Esophagus squamous epithelium (tissue), 5 donors: Measurements from ENCODE around the gene VPS50. TPM values are rescaled to one million over a fixed set of nuclear protein-coding genes. Genes with fewer than 3 reads are reported as not detected.

Experiments
- DNase-seq: peaks from one replicate; lab custom pipeline; 2025; lab: John Stamatoyannopoulos, UW
- H3K27ac ChIP-seq, 4 donors: fragments of 200-600 bp; sonication (generic); one replicate each; pipeline ENCODE4 v1.5.1; 2016 to 2019; ENCODE audit warnings: mild to moderate bottlenecking in 1 of 4
- H3K27me3 ChIP-seq, 4 donors: fragments of 200-600 bp; sonication (generic); 1 replicate in 3 of 4; 2 replicates in 1 of 4; pipeline versions ENCODE4 v1.5.1 to v1.6.0; 2017 to 2021; ENCODE audit warnings: antibody characterized with exemption in 1 of 4
- H3K36me3 ChIP-seq, 3 donors: fragments of 200-600 bp; sonication (generic); one replicate each; pipeline ENCODE4 v1.5.1; 2016 to 2019
- H3K4me1 ChIP-seq, 3 donors: fragments of 200-600 bp; sonication (generic); one replicate each; pipeline ENCODE4 v1.5.1; 2017 to 2019
- H3K4me3 ChIP-seq, 4 donors: fragments of 200-600 bp; sonication (generic); 1 replicate in 3 of 4; 2 replicates in 1 of 4; pipeline ENCODE4 v1.5.1; 2016 to 2019; ENCODE audit warnings: mild to moderate bottlenecking in 2 of 4, moderate library complexity in 1 of 4
- H3K9me3 ChIP-seq, 3 donors: fragments of 200-600 bp; sonication (generic); one replicate each; pipeline ENCODE4 v1.5.1; 2016 to 2019
- POLR2A ChIP-seq, 4 donors: fragments of 450-650 bp; IDR thresholded peaks; one replicate each; pipeline ENCODE4 v1.6.1; 2017; ENCODE audit warnings: antibody characterized with exemption in 4 of 4, mild to moderate bottlenecking in 4 of 4, moderate library complexity in 3 of 4
- WGBS, 2 donors: methylation state at CpG; one replicate each; pipeline ENCODE4 v1.1.5; 2018; 5-methylcytosine and 5-hydroxymethylcytosine counted together
- intact Hi-C: fragments of 100-400 bp; cut with DNase I; formaldehyde crosslinking; loops from one replicate; pipeline ENCODE4 v1.15.0; 2022
- total RNA-seq, 4 donors: library from RNA; depleted of rRNA; stranded (reverse); fragments of >200 nt; gene quantifications; one replicate each; pipeline ENCODE4 v1.1.0, GENCODE V29; 2016
- TF ChIP-seq, protein P1 (sequence below), 6 experiments: fragments of 450-650 bp in 4 of 6; fragments of 200-600 bp in 2 of 6; sonication (generic) in 2 of 6; IDR thresholded peaks; one replicate each; pipeline ENCODE4 v1.5.1; 2016 to 2019; ENCODE audit warnings: antibody characterized with exemption in 6 of 6, mild to moderate bottlenecking in 4 of 6, moderate library complexity in 4 of 6
- donor health status: DM: yes; HTN: yes; CAD: no.

Gene VPS50, protein sequence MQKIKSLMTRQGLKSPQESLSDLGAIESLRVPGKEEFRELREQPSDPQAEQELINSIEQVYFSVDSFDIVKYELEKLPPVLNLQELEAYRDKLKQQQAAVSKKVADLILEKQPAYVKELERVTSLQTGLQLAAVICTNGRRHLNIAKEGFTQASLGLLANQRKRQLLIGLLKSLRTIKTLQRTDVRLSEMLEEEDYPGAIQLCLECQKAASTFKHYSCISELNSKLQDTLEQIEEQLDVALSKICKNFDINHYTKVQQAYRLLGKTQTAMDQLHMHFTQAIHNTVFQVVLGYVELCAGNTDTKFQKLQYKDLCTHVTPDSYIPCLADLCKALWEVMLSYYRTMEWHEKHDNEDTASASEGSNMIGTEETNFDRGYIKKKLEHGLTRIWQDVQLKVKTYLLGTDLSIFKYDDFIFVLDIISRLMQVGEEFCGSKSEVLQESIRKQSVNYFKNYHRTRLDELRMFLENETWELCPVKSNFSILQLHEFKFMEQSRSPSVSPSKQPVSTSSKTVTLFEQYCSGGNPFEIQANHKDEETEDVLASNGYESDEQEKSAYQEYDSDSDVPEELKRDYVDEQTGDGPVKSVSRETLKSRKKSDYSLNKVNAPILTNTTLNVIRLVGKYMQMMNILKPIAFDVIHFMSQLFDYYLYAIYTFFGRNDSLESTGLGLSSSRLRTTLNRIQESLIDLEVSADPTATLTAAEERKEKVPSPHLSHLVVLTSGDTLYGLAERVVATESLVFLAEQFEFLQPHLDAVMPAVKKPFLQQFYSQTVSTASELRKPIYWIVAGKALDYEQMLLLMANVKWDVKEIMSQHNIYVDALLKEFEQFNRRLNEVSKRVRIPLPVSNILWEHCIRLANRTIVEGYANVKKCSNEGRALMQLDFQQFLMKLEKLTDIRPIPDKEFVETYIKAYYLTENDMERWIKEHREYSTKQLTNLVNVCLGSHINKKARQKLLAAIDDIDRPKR
- total RNA-seq = 10 to 100 TPM; 14.1 to 32.5 (median 28.1) TPM

DNA sequence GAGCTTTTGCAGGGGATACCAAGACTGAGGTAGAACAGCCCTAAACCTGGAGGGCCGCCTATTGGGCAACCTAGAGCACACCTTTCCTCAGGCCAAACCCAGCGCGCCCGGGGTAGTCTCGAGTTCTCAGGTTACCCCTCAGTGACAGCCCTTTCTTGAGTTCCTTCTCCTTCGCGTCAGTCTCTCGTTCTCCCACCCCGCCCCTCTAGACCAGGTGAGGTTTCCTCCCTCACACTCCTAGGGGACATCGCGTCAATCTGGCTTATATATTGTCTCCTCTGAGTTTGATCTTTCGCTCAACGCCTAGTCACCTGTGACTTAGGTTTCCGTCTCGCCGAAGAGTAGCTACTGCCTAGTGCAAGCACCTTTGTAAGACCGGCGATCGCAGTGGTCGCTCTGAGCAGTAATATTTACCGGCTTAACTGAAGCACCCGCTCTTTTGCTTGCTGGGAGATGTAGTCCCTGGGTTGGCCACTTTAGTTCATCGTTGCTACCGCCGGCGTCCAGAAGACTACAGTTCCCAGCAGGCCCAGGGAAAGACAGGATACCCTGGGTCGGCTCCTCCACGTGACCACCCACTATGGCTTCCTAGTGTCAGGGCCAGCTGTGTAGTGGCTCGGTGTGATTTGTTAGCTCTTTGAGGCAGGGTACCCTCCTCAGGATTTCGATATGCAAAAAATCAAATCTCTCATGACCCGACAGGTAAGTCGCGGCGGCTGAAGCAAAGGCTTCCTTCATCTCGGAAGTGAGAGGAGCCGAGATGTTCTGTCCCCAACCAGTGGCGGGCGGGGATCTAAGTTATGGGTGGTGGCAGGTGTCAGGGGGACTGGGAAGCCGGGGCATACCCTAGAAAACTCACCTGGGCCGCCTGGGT, at the start of gene VPS50:
Gene VPS50, plus strand, starts transcription at position 568 of the 874 bp plus-strand sequence. Its CDS starts 102 bp downstream, at position 670.
- Histone ChIP-seq H3K36me3 (no peaks in the 10 kb centered on the region), H3K4me3 (peak within 1 kb of the TSS; percentile 72 to 91 (median 77)), H3K9me3 (no peaks in the 10 kb centered on the region), H3K4me1 (peaks cover 4 to 20% (median 5%) of the 10 kb centered on the region in 3 donors), H3K27me3 (no peaks in the 10 kb centered on the region), H3K27ac (peak within 1 kb of the TSS; percentile 80 to 90 (median 87))
- WGBS, 2 donors = 0% methylated on average over 21 to 26 of the region's 40 CpGs
- intact Hi-C loops = no loop called here
- TF ChIP-seq, protein P1, sequence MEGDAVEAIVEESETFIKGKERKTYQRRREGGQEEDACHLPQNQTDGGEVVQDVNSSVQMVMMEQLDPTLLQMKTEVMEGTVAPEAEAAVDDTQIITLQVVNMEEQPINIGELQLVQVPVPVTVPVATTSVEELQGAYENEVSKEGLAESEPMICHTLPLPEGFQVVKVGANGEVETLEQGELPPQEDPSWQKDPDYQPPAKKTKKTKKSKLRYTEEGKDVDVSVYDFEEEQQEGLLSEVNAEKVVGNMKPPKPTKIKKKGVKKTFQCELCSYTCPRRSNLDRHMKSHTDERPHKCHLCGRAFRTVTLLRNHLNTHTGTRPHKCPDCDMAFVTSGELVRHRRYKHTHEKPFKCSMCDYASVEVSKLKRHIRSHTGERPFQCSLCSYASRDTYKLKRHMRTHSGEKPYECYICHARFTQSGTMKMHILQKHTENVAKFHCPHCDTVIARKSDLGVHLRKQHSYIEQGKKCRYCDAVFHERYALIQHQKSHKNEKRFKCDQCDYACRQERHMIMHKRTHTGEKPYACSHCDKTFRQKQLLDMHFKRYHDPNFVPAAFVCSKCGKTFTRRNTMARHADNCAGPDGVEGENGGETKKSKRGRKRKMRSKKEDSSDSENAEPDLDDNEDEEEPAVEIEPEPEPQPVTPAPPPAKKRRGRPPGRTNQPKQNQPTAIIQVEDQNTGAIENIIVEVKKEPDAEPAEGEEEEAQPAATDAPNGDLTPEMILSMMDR (IDR thresholded peaks at IDR 0.05) = peak in 3 of 6 experiments; percentile 18 to 58 (median 46)
- TF ChIP-seq POLR2A (IDR thresholded peaks at IDR 0.05) = peak in 2 of 4 donors; percentile 21 to 57
- peak; percentile 79 for DNase-seq

DNA sequence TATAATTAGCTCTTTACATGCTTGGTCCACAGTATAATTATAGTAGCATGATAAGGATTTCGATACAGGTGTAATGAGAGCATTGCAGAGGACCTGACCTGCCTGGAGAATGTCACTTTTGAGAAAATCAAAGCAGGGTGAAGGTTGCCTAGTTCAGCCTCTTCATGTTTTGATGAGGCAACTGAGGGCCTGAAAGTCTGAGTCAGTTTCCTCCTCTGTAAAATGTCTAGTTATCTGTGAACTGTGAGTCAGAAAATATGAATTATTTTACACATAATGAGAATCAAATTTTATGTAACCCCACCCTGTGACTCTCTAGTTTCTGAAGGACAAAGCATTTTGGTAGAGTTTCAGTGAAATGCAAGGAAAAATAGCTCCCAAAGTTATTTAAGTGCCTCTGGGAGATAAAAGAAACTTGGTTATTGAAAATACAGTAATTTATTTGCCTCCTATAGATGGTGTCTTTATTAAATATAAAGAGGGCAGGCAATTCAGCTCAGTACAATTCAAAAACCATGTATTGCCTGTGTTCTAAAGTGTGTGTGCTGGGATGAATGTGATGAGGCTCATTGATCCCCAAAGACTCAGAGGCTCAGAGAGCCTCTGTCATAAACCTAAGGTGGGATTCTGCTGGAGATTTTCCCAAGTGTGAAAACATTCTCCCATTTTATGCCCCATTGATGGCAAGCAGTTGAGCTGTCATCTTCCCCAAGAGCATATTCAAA, 46.7 kb upstream of the VPS50 start:
- Histone ChIP-seq H3K4me1 (no peaks in the 10 kb centered on the region), H3K9me3 (no peaks in the 10 kb centered on the region), H3K27ac (no peak overlapping the region), H3K36me3 (no peaks in the 10 kb centered on the region), H3K27me3 (peaks cover 0 to 2% (median 0%) of the 10 kb centered on the region in 4 donors), H3K4me3 (no peak overlapping the region)
- 38 to 44% methylated on average over 1 of the region's 1 CpG for WGBS, 2 donors
- intact Hi-C loops = no loop called here
- DNase-seq = no peak
- no peak for TF ChIP-seq POLR2A (IDR thresholded peaks at IDR 0.05)
- TF ChIP-seq, protein P1 (IDR thresholded peaks at IDR 0.05) = no peak

DNA sequence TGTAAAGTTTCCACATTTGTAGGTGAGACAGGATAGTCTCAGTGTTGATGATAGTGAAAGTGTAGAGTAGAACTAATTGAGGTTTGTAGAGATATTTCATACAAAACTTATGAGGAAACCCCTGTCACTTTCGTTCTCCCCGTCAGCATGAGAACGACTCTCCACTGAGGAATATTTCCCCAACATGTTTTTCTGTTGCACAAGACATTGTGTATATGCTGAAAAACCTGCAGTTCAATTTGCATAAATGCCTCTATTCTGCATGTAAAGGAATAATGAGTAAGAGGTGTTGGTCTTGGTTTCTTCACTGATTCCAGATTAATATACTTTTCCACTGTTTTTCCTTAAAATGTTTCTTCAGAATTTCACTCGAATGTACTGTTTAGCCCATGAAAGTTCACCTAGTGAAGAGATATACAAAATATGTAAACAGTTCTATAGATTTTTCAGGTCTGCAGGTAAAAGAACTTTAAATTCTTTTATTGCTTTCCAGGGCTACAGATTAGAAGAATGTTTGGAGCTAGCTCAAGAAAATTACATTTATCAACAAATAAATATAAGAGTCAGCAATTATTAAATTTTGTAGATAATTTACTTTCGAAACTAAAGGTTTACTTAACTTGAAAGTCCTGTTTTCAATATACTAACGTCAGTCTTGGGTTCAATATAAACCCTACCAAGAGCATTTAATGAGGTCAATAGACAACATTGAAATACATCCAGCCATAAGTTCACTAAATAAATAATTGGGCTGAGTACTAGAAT, 43.1 kb upstream of the VPS50 start:
- Histone ChIP-seq H3K27ac (no peak overlapping the region), H3K4me1 (no peaks in the 10 kb centered on the region), H3K27me3 (peaks cover 0 to 7% (median 0%) of the 10 kb centered on the region in 4 donors), H3K36me3 (no peaks in the 10 kb centered on the region), H3K9me3 (no peaks in the 10 kb centered on the region), H3K4me3 (no peak overlapping the region)
- no peak for DNase-seq
- no peak for TF ChIP-seq POLR2A (IDR thresholded peaks at IDR 0.05)
- TF ChIP-seq, protein P1 (IDR thresholded peaks at IDR 0.05) = no peak
- 62 to 63% methylated on average over 6 of the region's 6 CpGs for WGBS, 2 donors
- intact Hi-C loops = no loop called here

DNA sequence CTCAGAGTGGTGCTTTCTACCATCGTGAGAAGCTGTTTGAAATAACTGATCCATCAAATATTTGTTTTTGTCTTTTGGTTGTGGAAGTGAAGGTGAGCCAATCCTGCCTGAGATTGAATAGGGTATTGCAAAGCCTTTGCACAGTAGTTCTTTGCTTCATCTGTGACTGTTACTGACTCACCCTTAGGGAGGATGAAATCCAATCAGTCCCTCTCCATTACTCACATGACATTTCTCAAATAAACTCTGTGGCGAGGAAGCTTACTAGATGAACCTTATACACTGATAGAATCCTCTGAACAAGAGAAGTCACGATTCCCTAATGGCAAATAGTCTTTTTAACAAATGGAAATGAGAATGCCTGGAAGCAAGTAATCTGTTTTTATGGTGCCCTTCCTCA, 37.8 kb upstream of the VPS50 start:
- Histone ChIP-seq H3K27ac (no peak overlapping the region), H3K4me3 (no peak overlapping the region), H3K36me3 (no peaks in the 10 kb centered on the region), H3K4me1 (no peaks in the 10 kb centered on the region), H3K9me3 (no peaks in the 10 kb centered on the region), H3K27me3 (peaks cover 0 to 7% (median 0%) of the 10 kb centered on the region in 4 donors)
- no peak for DNase-seq
- intact Hi-C loops = no loop called here
- TF ChIP-seq, protein P1 (IDR thresholded peaks at IDR 0.05) = no peak
- no peak for TF ChIP-seq POLR2A (IDR thresholded peaks at IDR 0.05)
- WGBS, 2 donors = 31 to 39% methylated on average over 3 of the region's 3 CpGs
